Stimulated activated CD4-positive, alpha-beta T cell treated with anti-CD3 and anti-CD28 coated beads, Interleukin-4, amount 100 ng/mL, for 1 hour (primary cell): ENCODE data around the gene NRXN2.

Source experiments
- DNase-seq: peaks from one replicate; pipeline ENCODE4 v3.0.0-alpha.2; 2020

The NRXN2 gene

GRCh38 chr11:64583296-64584262 is 139.4 kb downstream of the NRXN2 start:
- no peak for DNase-seq

- no peak for DNase-seq
These were observed 140.1 kb downstream of the NRXN2 start for GRCh38 chr11:64582885-64583284.

- no peak for DNase-seq
These were observed 141.9 kb downstream of the NRXN2 start for GRCh38 chr11:64581057-64581523.

GRCh38 chr11:64580412-64580811 is 142.6 kb downstream of the NRXN2 start:
- no peak for DNase-seq

- DNase-seq, result no peak
These were observed 145.8 kb downstream of the NRXN2 start for GRCh38 chr11:64577202-64577601.

GRCh38 chr11:64572143-64572542 is 150.9 kb downstream of the NRXN2 start:
- DNase-seq, result no peak

GRCh38 chr11:64571410-64572091 is 151.4 kb downstream of the NRXN2 start:
- DNase-seq, result no peak

GRCh38 chr11:64571050-64571409 is 152.0 kb downstream of the NRXN2 start:
- no peak for DNase-seq

GRCh38 chr11:64570341-64570740 is 152.7 kb downstream of the NRXN2 start:
- DNase-seq, result no peak

- no peak for DNase-seq
These were observed 153.6 kb downstream of the NRXN2 start for GRCh38 chr11:64569300-64569970.

GRCh38 chr11:64568584-64569140 is 154.3 kb downstream of the NRXN2 start:
- DNase-seq, result no peak

- no peak for DNase-seq
These were observed 154.9 kb downstream of the NRXN2 start for GRCh38 chr11:64568041-64568571.

GRCh38 chr11:64566915-64567891 is 155.8 kb downstream of the NRXN2 start:
- DNase-seq, result no peak

- peak; percentile 10 for DNase-seq
These were observed 156.7 kb downstream of the NRXN2 start for GRCh38 chr11:64566042-64566914.

GRCh38 chr11:64564947-64565889 is 157.8 kb downstream of the NRXN2 start:
- no peak for DNase-seq

GRCh38 chr11:64564419-64564818 is 158.6 kb downstream of the NRXN2 start:
- no peak for DNase-seq

- DNase-seq, result no peak
These were observed 159.0 kb downstream of the NRXN2 start for GRCh38 chr11:64563966-64564365.

GRCh38 chr11:64562723-64563351 is 160.2 kb downstream of the NRXN2 start:
- DNase-seq, result no peak
